HL-60 (cell line): ENCODE results near the gene ITPKC.

Source experiments
- DNase-seq, 2 experiments: peaks; one replicate each; pipeline ENCODE4 v3.0.0-alpha.2; 2010 to 2020; ENCODE audit warnings: low read depth in 1 of 2, low spot score in 1 of 2
- H3K27ac ChIP-seq: fragments of 250-450 bp; sonication (Bioruptor Pico); replicated peaks from 2 replicates; pipeline ENCODE4 v1.5.1; 2020; ENCODE audit warnings: mild to moderate bottlenecking, moderate library complexity
- H3K27me3 ChIP-seq: fragments of 250-450 bp; sonication (Bioruptor Pico); 2 replicates; pipeline ENCODE4 v1.5.1; 2021; ENCODE audit warnings: mild to moderate bottlenecking, moderate library complexity; ENCODE audit not compliant: insufficient read depth, poor library complexity, severe bottlenecking
- H3K4me3 ChIP-seq: replicated peaks from 2 replicates; pipeline ENCODE4 v1.5.1; 2011; ENCODE audit warnings: mild to moderate bottlenecking, control low read depth, low read length; ENCODE audit not compliant: insufficient read depth
- CTCF ChIP-seq: IDR thresholded peaks from one replicate; pipeline ENCODE4 v1.5.1; 2011; ENCODE audit warnings: low read length, control low read depth, inconsistent platforms; ENCODE audit not compliant: insufficient read depth
- GABPA ChIP-seq: IDR thresholded peaks from 2 replicates; pipeline ENCODE4 v1.6.1; 2012; ENCODE audit warnings: low read depth
- POLR2AphosphoS5 ChIP-seq: IDR thresholded peaks from 2 replicates; pipeline ENCODE4 v1.6.1; 2012; ENCODE audit warnings: low read depth
- REST ChIP-seq: IDR thresholded peaks from 2 replicates; pipeline ENCODE4 v1.6.1; 2012; ENCODE audit warnings: low read depth; ENCODE audit not compliant: insufficient replicate concordance
- SPI1 ChIP-seq: IDR thresholded peaks from 2 replicates; pipeline ENCODE4 v1.6.1; 2012; ENCODE audit warnings: low read depth, mild to moderate bottlenecking, borderline replicate concordance

ITPKC gene

DNA sequence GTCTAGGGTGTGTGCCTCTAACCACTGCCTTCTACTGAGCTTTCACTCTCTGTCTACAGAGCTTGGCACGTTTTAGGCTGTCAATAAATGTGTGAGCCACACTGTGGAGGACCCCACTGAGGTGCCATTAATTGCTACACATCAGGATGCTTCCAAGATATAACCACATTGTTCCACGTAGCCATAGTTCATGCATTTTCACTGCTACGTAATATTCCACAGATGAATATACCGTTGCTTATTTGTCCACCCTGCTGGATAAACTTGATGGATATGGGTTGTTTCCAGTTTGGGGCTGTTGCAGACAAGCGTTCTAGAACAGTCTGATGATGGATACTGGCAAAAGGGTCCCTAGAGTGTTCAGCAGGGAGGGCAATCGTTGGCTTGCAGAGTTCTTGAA is 15.2 kb upstream of the ITPKC start:
- DNase-seq = no peak
- H3K4me3 ChIP-seq = no peak overlapping the region
- no peak for TF ChIP-seq GABPA
- no peak for TF ChIP-seq CTCF
- no peak for TF ChIP-seq REST
- TF ChIP-seq SPI1 = no peak
- TF ChIP-seq POLR2AphosphoS5 = no peak

GRCh38 chr19:40702337-40703012 is 14.4 kb upstream of the ITPKC start:
- Histone ChIP-seq H3K4me3 (no peak overlapping the region), H3K27ac (no peak overlapping the region), H3K27me3 (no peaks in the 10 kb centered on the region)
- no peak for TF ChIP-seq CTCF
- TF ChIP-seq GABPA = no peak
- TF ChIP-seq POLR2AphosphoS5 = no peak
- no peak for TF ChIP-seq SPI1
- no peak for TF ChIP-seq REST
- DNase-seq = no peak

More for the DNA sequence above, 15.2 kb upstream of the ITPKC start:
- Histone ChIP-seq H3K27me3 (no peaks in the 10 kb centered on the region), H3K27ac (no peak overlapping the region)

DNA sequence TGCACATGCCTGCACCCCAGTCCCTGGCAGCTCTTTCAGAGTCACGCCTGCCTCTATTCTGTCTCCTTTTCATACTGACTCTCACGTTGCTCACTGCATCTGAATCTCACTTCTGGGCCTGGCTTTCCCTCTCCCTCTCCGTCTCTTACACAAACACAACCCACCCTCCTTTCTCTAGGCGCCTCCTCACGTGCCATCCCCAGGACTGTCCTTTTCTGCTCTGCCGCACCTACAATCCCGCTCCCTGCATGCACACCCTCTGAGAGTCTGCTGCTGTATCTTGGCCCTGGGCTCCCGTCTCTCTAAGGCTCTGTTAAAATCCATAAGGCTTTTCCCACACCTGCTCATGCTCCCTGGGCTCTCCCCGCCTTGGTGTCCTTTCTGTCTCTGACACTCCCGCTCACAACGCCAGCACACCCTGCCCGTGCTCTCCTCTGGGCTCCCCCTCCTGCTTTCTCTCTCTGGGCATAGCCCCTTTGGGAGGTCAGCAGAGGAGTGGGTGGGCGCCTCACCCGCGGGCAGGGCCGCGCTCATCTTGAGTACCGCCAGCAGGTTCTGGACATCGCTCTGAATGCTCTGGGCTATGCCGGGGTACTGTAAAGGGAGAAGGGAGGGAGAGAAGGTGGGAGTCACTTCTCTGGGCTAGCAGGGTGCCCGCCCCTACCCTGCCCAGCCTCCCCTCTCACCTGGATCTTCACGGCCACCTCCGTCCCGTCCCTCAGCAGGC is 13.7 kb upstream of the ITPKC start:
- H3K27ac ChIP-seq = no peak overlapping the region
- H3K4me3 ChIP-seq = no peak overlapping the region
- TF ChIP-seq CTCF (no peak), SPI1 (no peak), POLR2AphosphoS5 (no peak), REST (no peak), GABPA (no peak)
- H3K27me3 ChIP-seq = no peaks in the 10 kb centered on the region
- DNase-seq = no peak
